PFSK-1 (cell line): ENCODE data around the gene OTOP2.

ENCODE experiments used
- FOXP2 ChIP-seq: optimal IDR thresholded peaks from 2 replicates; pipeline ENCODE3; 2011; ENCODE audit warnings: borderline replicate concordance, control low read depth, inconsistent platforms; ENCODE audit not compliant: insufficient read depth; ENCODE audit errors: extremely low read length, extremely low read depth
- POLR2AphosphoS5 ChIP-seq: IDR thresholded peaks from 2 replicates; pipeline ENCODE4 v1.6.1; 2012; ENCODE audit warnings: low read depth, mild to moderate bottlenecking, control low read depth, low read length, moderate library complexity
- SIN3A ChIP-seq: IDR thresholded peaks from 2 replicates; pipeline ENCODE4 v1.6.1; 2012; ENCODE audit warnings: mild to moderate bottlenecking, low read length, moderate library complexity, borderline replicate concordance; ENCODE audit not compliant: insufficient read depth
- TAF1 ChIP-seq: IDR thresholded peaks from 2 replicates; pipeline ENCODE4 v1.6.1; 2012; ENCODE audit warnings: low read length, control low read depth, borderline replicate concordance; ENCODE audit not compliant: insufficient read depth
- TF ChIP-seq, protein P1 (sequence below), 2 experiments: IDR thresholded peaks; 2 replicates each; pipeline versions ENCODE4 v1.6.1 to v1.8.0; 2011 to 2012; ENCODE audit warnings: low read depth in 2 of 2, low read length in 2 of 2, control low read depth in 1 of 2, inconsistent platforms in 1 of 2, mild to moderate bottlenecking in 1 of 2, moderate library complexity in 1 of 2; ENCODE audit not compliant: insufficient read depth in 1 of 2

Gene OTOP2

DNA sequence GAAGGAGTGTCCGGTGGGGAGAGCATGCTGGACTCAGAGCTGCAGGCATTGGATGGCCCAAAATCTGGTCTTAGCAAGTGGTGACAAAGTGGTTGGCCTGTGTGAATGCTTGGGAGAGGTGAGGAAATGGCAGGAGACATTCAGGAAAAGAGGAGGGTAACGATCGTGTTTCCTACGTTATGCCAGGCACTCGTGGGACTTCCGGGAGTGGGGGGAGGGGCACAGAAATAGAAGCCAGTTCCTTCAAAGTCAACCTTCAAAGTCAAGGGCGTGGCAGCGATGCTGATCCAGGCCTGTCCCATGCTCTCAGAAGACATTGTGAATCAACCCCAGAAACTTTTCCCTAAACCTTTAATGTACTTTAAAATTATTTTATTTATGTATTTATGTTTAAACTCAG is 15.5 kb downstream of the OTOP2 start:
- TF ChIP-seq, protein P1, sequence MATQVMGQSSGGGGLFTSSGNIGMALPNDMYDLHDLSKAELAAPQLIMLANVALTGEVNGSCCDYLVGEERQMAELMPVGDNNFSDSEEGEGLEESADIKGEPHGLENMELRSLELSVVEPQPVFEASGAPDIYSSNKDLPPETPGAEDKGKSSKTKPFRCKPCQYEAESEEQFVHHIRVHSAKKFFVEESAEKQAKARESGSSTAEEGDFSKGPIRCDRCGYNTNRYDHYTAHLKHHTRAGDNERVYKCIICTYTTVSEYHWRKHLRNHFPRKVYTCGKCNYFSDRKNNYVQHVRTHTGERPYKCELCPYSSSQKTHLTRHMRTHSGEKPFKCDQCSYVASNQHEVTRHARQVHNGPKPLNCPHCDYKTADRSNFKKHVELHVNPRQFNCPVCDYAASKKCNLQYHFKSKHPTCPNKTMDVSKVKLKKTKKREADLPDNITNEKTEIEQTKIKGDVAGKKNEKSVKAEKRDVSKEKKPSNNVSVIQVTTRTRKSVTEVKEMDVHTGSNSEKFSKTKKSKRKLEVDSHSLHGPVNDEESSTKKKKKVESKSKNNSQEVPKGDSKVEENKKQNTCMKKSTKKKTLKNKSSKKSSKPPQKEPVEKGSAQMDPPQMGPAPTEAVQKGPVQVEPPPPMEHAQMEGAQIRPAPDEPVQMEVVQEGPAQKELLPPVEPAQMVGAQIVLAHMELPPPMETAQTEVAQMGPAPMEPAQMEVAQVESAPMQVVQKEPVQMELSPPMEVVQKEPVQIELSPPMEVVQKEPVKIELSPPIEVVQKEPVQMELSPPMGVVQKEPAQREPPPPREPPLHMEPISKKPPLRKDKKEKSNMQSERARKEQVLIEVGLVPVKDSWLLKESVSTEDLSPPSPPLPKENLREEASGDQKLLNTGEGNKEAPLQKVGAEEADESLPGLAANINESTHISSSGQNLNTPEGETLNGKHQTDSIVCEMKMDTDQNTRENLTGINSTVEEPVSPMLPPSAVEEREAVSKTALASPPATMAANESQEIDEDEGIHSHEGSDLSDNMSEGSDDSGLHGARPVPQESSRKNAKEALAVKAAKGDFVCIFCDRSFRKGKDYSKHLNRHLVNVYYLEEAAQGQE (IDR thresholded peaks at IDR 0.05; ENCODE audit: insufficient read depth in 1 of 2, low read depth in 2 of 2, low read length in 2 of 2), result no peak
- TF ChIP-seq FOXP2 (no peak), POLR2AphosphoS5 (no peak), SIN3A (no peak)

DNA sequence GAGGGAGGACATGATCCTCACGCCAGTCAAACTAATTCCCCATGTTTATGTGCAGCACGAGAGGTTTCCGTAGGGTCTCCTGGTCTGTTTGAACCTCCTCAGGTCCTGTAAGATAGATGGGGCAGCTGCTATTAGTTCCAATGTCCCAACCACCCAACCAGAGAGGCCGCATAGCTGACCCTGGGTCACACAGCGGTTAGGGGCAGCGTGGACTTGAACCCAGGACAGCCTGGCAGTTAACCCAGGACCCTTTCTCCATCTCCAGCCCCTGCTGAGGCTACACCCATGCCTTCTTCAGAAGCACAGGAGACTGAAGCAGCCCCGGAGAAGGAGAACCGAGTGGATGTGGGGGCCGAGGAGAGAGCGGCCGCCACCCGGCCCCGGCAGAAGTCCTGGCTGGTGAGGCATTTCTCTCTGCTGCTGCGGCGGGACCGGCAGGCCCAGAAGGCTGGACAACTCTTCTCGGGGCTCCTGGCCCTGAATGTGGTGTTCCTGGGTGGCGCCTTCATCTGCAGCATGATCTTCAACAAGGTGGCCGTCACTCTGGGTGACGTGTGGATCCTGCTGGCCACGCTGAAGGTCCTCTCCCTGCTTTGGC is 17.2 kb downstream of the OTOP2 start:
- TF ChIP-seq, protein P1 (IDR thresholded peaks at IDR 0.05; ENCODE audit: insufficient read depth in 1 of 2, low read depth in 2 of 2, low read length in 2 of 2), result no peak
- TF ChIP-seq POLR2AphosphoS5, result no peak
- TF ChIP-seq FOXP2, result no peak
- no peak for TF ChIP-seq TAF1
- TF ChIP-seq SIN3A, result no peak

DNA sequence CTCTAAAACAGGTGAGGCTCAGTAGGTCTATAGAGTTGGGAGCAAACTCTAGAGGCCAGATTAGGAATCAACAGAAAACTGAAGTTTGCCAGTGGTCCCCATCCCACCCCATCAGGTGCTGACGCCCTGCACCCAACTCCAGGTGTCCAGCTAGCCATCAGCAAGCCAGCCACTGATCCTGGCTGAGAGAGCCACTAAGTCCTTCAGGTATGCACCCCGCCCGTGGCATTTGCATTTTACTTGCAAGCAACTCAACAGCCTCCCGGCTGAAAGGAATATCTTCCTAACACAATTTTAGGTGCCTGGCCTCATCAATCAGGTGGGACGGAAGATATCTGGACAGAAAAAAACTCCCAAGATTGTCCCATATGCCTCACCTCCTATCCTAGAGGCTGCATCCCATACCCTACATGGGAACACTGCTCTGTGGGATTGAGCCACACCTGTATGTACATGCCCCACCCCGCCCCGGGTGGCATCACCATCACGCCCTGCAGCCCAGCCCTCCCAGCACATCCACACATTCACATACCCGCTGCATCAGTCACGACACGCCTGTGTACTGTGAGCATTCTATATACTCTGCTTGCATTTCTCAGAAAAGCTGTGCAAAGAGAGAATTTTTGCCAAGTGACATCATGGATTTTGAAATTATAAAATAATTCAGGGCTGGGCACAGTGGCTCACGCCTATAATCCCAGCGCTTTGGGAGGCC is 19.9 kb downstream of the OTOP2 start:
- TF ChIP-seq POLR2AphosphoS5 (no peak), TAF1 (no peak), SIN3A (no peak), FOXP2 (no peak)
- TF ChIP-seq, protein P1 (IDR thresholded peaks at IDR 0.05; ENCODE audit: insufficient read depth in 1 of 2, low read depth in 2 of 2, low read length in 2 of 2), result no peak

DNA sequence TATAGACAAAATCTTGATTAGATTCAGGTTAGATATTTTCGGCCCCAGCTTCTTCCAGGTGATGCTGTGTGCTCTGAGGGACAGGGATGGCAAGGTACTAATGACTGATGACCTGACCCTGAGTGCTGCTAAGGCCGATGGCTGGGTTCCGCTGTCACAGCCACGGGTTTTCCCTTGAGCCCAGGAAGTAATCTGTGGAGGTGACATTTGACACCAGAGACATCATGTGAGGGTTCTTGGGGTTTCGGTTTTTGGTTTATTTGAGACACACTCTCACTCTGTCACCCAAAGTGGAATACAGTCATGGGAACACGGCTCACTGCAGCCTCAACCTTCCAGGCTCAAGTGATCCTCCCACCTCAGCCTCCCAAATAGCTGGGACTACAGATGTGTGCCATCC is 21.5 kb downstream of the OTOP2 start:
- TF ChIP-seq TAF1 (no peak), SIN3A (no peak), POLR2AphosphoS5 (no peak), FOXP2 (no peak)

DNA sequence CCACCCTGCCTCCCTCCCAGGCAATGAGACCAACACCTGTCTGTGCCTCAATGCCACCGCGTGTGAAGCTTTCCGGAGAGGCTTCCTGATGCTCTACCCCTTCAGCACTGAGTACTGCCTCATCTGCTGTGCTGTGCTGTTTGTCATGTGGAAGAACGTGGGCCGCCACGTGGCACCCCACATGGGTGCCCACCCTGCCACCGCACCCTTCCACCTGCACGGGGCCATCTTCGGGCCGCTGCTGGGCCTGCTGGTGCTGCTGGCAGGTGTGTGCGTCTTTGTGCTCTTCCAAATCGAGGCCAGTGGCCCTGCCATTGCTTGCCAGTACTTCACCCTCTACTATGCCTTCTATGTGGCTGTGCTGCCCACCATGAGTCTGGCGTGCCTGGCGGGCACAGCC is 22.6 kb downstream of the OTOP2 start:
- TF ChIP-seq FOXP2, result no peak
- no peak for TF ChIP-seq TAF1
- TF ChIP-seq SIN3A, result no peak
- TF ChIP-seq POLR2AphosphoS5, result no peak
- TF ChIP-seq, protein P1 (IDR thresholded peaks at IDR 0.05; ENCODE audit: insufficient read depth in 1 of 2, low read depth in 2 of 2, low read length in 2 of 2), result no peak
